A549 (cell line): ENCODE data around the gene HIF1A. TPM values are rescaled to one million over a fixed set of nuclear protein-coding genes. Genes with fewer than 3 reads are reported as not detected.

Source experiments
- ATAC-seq, 2 experiments: fragments of 200-7000 bp in 1 of 2; fragments of >200 bp in 1 of 2; cut with Nextera tagmentation in 1 of 2; cut with Tn5 transposase in 1 of 2; 3 replicates each; pipeline versions ENCODE4 v1.8.0 to v1.9.1; 2018 to 2020; ENCODE audit warnings: mild to moderate bottlenecking in 1 of 2, moderate library complexity in 1 of 2
- CTCF ChIA-PET: fragments of 300-600 bp; sonication (Branson Sonifier 250); formaldehyde crosslinking; extraction: SDS; loops from one replicate; lab custom pipeline; 2021; ENCODE audit warnings: antibody characterized with exemption, inconsistent platforms; lab: Yijun Ruan, JAX
- POLR2A ChIA-PET: fragments of 350-600 bp; formaldehyde crosslinking; extraction: SDS; loops from one replicate; lab custom pipeline; 2021; ENCODE audit warnings: antibody characterized with exemption, inconsistent platforms; lab: Yijun Ruan, JAX
- DNase-seq, 2 experiments: peaks; one replicate each; pipeline versions ENCODE4 v3.0.0 to v3.0.0-alpha.2; 2011 to 2016; ENCODE audit warnings: low read depth in 1 of 2, low spot score in 1 of 2
- FAIRE-seq: peaks from 2 replicates; lab custom pipeline; 2011; peaks lifted over from hg19 to GRCh38; lab: Jason Lieb, UNC
- H3K27ac ChIP-seq, 2 experiments: fragments of >200 bp; sonication (Bioruptor Twin); formaldehyde crosslinking; 3 replicates each; pipeline ENCODE4 v1.5.1; 2016 to 2017
- H3K4me1 ChIP-seq: fragments of >200 bp; sonication (Bioruptor Twin); formaldehyde crosslinking; 3 replicates; pipeline ENCODE4 v1.6.1; 2016
- H3K4me2 ChIP-seq: fragments of >200 bp; sonication (Bioruptor Twin); formaldehyde crosslinking; 3 replicates; pipeline ENCODE4 v1.6.1; 2016
- H3K4me3 ChIP-seq: fragments of >200 bp; sonication (Bioruptor Twin); formaldehyde crosslinking; 3 replicates; pipeline ENCODE4 v1.5.1; 2016
- H3K9me3 ChIP-seq: fragments of >200 bp; sonication (Bioruptor Twin); formaldehyde crosslinking; 3 replicates; pipeline ENCODE4 v1.6.1; 2016
- CBX2 ChIP-seq: fragments of 200-600 bp; sonication (generic); IDR thresholded peaks from 2 replicates; pipeline ENCODE4 v1.6.1; 2016; ENCODE audit warnings: low read depth, mild to moderate bottlenecking, borderline replicate concordance
- CTCF ChIP-seq: fragments of >200 bp; sonication (Bioruptor Twin); formaldehyde crosslinking; IDR thresholded peaks from 3 replicates; pipeline ENCODE4 v1.5.1; 2016
- FOSL2 ChIP-seq, 2 experiments: fragments of 450-650 bp in 1 of 2; fragments of >200 bp in 1 of 2; sonication (Bioruptor Twin) in 1 of 2; formaldehyde crosslinking; IDR thresholded peaks; 2 replicates each; pipeline versions ENCODE4 v1.5.0 to v1.6.1; 2016 to 2020; ENCODE audit warnings: mild to moderate bottlenecking in 1 of 2, moderate library complexity in 1 of 2
- FOXS1 ChIP-seq: fragments of 250-450 bp; sonication (Bioruptor Pico); IDR thresholded peaks from 2 replicates; pipeline ENCODE4 v1.5.0; 2020; ENCODE audit warnings: mild to moderate bottlenecking, moderate library complexity
- HOXA7 ChIP-seq: fragments of 250-450 bp; sonication (Bioruptor Pico); IDR thresholded peaks from 2 replicates; pipeline ENCODE4 v1.5.0; 2020; ENCODE audit warnings: mild to moderate bottlenecking, moderate library complexity
- JUN ChIP-seq, 2 experiments: fragments of >200 bp; sonication (Bioruptor Twin); formaldehyde crosslinking; IDR thresholded peaks; 2 replicates in 1 of 2; 3 replicates in 1 of 2; pipeline ENCODE4 v1.6.1; 2016 to 2017
- MAFK ChIP-seq: fragments of 450-650 bp; IDR thresholded peaks from 2 replicates; pipeline ENCODE4 v1.6.1; 2014; ENCODE audit not compliant: partially characterized antibody
- RAD21 ChIP-seq, 2 experiments: fragments of >200 bp in 1 of 2; sonication (Bioruptor Twin) in 1 of 2; formaldehyde crosslinking in 1 of 2; IDR thresholded peaks in 1 of 2; conservative IDR thresholded peaks in 1 of 2; 2 replicates in 1 of 2; 3 replicates in 1 of 2; pipeline ENCODE4 v1.6.1; 2012 to 2018; ENCODE audit warnings: inconsistent platforms in 1 of 2
- RNF2 ChIP-seq: fragments of 200-600 bp; sonication (generic); IDR thresholded peaks from 2 replicates; pipeline ENCODE4 v1.6.1; 2016; ENCODE audit warnings: low read depth, mild to moderate bottlenecking, antibody characterized with exemption, moderate library complexity, borderline replicate concordance
- SMC3 ChIP-seq: fragments of >200 bp; sonication (Bioruptor Twin); formaldehyde crosslinking; IDR thresholded peaks from 3 replicates; pipeline ENCODE4 v1.6.1; 2018; ENCODE audit warnings: inconsistent platforms
- TFCP2L1 ChIP-seq: fragments of 250-450 bp; sonication (Bioruptor Pico); IDR thresholded peaks from 2 replicates; pipeline ENCODE4 v1.5.0; 2021; ENCODE audit warnings: mild to moderate bottlenecking
- TP53 ChIP-seq: fragments of 250-450 bp; sonication (Bioruptor Pico); IDR thresholded peaks from 2 replicates; pipeline ENCODE4 v1.5.0; 2021; ENCODE audit warnings: mild to moderate bottlenecking, moderate library complexity
- WGBS: methylation state at CpG from one replicate; pipeline ENCODE4 v1.1.6; 2017; ENCODE audit errors: missing lambda C conversion rate; 5-methylcytosine and 5-hydroxymethylcytosine counted together
- polyA plus RNA-seq, 4 experiments: library from polyadenylated mRNA; depleted of rRNA in 3 of 4; stranded (reverse); fragments of >200 nt; fragmentation: RNase III in 1 of 4; extraction: RNeasy Plus Mini Kit Qiagen cat#74134 plus additional on column Dnase treatment in 1 of 4; gene quantifications; 2 replicates in 3 of 4; 3 replicates in 1 of 4; pipeline ENCODE4 v1.2.3, GENCODE V29; 2011 to 2017

Gene HIF1A
- polyA plus RNA-seq, 2 of the 4 experiments (the other 2 are of a cell fraction), result 284 to 391 TPM

GRCh38 chr14:61726778-61727658 lies 31.7 kb downstream of the HIF1A start:
- Histone ChIP-seq H3K4me1 (peaks cover 93% of the 10 kb centered on the region), H3K4me3 (no peak overlapping the region), H3K9me3 (no peaks in the 10 kb centered on the region), H3K4me2 (no peak overlapping the region), H3K27ac (0 out of 6 replicates have a peak overlapping the region, but pooled peaks of 1 of the 2 experiments have one; percentile 25)
- POLR2A ChIA-PET, result interaction anchor here (0.6 to 1.8 kb wide), 2 partner anchors 164 to 224 kb away, joined by 3 to 5 read pairs; no protein-coding TSS in a partner anchor
- TF ChIP-seq CBX2 (no peak), TFCP2L1 (CRISPR knock-in tag) (0 out of 2 replicates have a peak, but pooled peaks have one; percentile 31)
- CTCF ChIA-PET, result interaction anchor here (1.7 to 1.8 kb wide), 2 partner anchors 111 to 252 kb away, joined by 3 to 6 read pairs; no protein-coding TSS in a partner anchor
- DNase-seq (no peak), ATAC-seq (no peak), FAIRE-seq (no peak)
- 85% methylated on average over 7 of the region's 7 CpGs for WGBS

- H3K4me3 ChIP-seq, result no peak overlapping the region
- FAIRE-seq, result peak; percentile 36
- H3K9me3 ChIP-seq, result no peaks in the 10 kb centered on the region
- ATAC-seq, result no peak
- POLR2A ChIA-PET, result interaction anchor here (0.7 kb wide), 1 partner anchor 168 kb away, joined by 4 read pairs; no protein-coding TSS in a partner anchor
- no peak for DNase-seq
- peak; percentile 75 for TF ChIP-seq SMC3
- TF ChIP-seq FOXS1 (CRISPR knock-in tag), result no peak
- TF ChIP-seq RAD21 (conservative IDR thresholded peaks at IDR 0.05 in 1 of 2, IDR thresholded peaks at IDR 0.05 in 1 of 2), result peak; percentile 69 to 75
- TF ChIP-seq TFCP2L1 (CRISPR knock-in tag), result no peak
- TF ChIP-seq CTCF, result peak; percentile 66
- TF ChIP-seq RNF2, result no peak
- H3K4me2 ChIP-seq, result no peak overlapping the region
- CTCF ChIA-PET, result interaction anchor here (0.6 to 3.7 kb wide), 17 partner anchors 11 to 269 kb away, joined by 3 to 28 read pairs (median 3); no protein-coding TSS in a partner anchor
- H3K4me1 ChIP-seq, result peaks cover 93% of the 10 kb centered on the region
- 80% methylated on average over 2 of the region's 2 CpGs for WGBS
- peak overlapping the region in 1 of 2 experiments; percentile 5; a peak in 2 of 6 replicates for H3K27ac ChIP-seq
Measured at GRCh38 chr14:61730756-61731373, 35.6 kb downstream of the HIF1A start.

GRCh38 chr14:61733972-61734371 lies 38.7 kb downstream of the HIF1A start:
- no peak overlapping the region for H3K27ac ChIP-seq
- no peak for FAIRE-seq
- WGBS, result 78% methylated on average over 2 of the region's 2 CpGs
- POLR2A ChIA-PET, result no interaction called here
- H3K4me3 ChIP-seq, result no peak overlapping the region
- 0 out of 5 replicates have a peak, but pooled peaks of 1 of the 2 experiments have one; percentile 35 for TF ChIP-seq JUN (IDR thresholded peaks at IDR 0.05)
- no peak for TF ChIP-seq TP53 (CRISPR knock-in tag)
- no peak for TF ChIP-seq FOSL2 (IDR thresholded peaks at IDR 0.05)
- TF ChIP-seq FOSL2 (CRISPR knock-in tag; IDR thresholded peaks at IDR 0.05), result 0 out of 2 replicates have a peak, but pooled peaks have one; percentile 2
- TF ChIP-seq, all 56 proteins: peak for 2
- ATAC-seq, result 0 out of 6 replicates have a peak, but pooled peaks of 1 of the 2 experiments have one; percentile 15
- no peak for DNase-seq
- no peak overlapping the region for H3K4me2 ChIP-seq
- H3K9me3 ChIP-seq, result no peaks in the 10 kb centered on the region
- CTCF ChIA-PET, result interaction anchor here (0.8 to 2.0 kb wide), 8 partner anchors 8 to 273 kb away, joined by 3 to 5 read pairs (median 4); partner anchors contain the start of gene SNAPC1
- peaks cover 86% of the 10 kb centered on the region for H3K4me1 ChIP-seq

GRCh38 chr14:61736751-61737150 lies 41.4 kb downstream of the HIF1A start:
- peak overlapping the region; percentile 21 to 75; a peak in 4 of 6 replicates for H3K27ac ChIP-seq
- TF ChIP-seq HOXA7 (CRISPR knock-in tag), result no peak
- peak; percentile 50 for TF ChIP-seq MAFK
- TF ChIP-seq, all 56 proteins: peak for 1
- DNase-seq, result no peak
- Histone ChIP-seq H3K4me3 (no peak overlapping the region), H3K4me1 (peaks cover 64% of the 10 kb centered on the region), H3K4me2 (peak overlapping the region; percentile 29), H3K9me3 (no peaks in the 10 kb centered on the region)
- CTCF ChIA-PET, result interaction anchor here (0.8 to 1.4 kb wide), 2 partner anchors 31 to 200 kb away, joined by 3 to 4 read pairs; no protein-coding TSS in a partner anchor
- POLR2A ChIA-PET, result interaction anchor here (1.5 kb wide), 1 partner anchor 42 kb away, joined by 4 read pairs; the partner anchor contains the start of gene HIF1A
- 37% methylated on average over 4 of the region's 4 CpGs for WGBS
- 0 out of 6 replicates have a peak, but pooled peaks of 1 of the 2 experiments have one; percentile 4 for ATAC-seq
- FAIRE-seq, result peak; percentile 78
